ENCODE measurements around the gene CORO2A. TPM values are rescaled to one million over a fixed set of nuclear protein-coding genes. Genes with fewer than 3 reads are reported as not detected.
A peak's percentile ranks its signal among the peaks of the same experiment; 100 is the strongest.

The CORO2A gene
- total RNA-seq, 1 experiment from 2014 or later: 19.8 TPM

DNA sequence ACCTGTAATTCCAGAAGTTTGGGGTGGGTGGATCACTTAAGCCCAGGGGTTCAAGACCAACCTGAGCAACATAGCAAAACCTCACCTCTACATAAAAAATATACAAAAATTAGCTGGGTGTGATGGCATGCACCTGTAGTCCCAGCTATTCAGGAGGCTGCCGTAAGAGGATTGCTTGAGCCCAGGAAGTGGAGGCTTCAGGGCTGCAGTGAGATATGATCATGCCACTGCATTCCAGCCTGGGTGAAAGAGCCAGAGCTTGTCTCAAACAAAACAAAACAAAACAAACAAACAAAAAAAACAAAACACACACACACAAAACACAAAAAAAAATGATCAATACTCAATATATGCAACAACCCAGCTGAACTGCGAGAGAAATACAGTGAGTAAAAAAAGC, 44.0 kb downstream of the CORO2A start:
- H3K9me3 ChIP-seq (ENCODE audit: insufficient read depth, low read depth): no peaks in the 10 kb centered on the region
- peak overlapping the region; percentile 91 for H3K27ac ChIP-seq
- ChIA-PET CTCF (interaction anchor here (0.6 kb wide), 1 partner anchor 45 kb away, joined by 4 read pairs; no protein-coding TSS in a partner anchor), POLR2A (ENCODE audit: unreplicated experiment) (no interaction called here)
- H3K27me3 ChIP-seq (ENCODE audit: insufficient read depth, low read depth): no peaks in the 10 kb centered on the region
- H3K4me1 ChIP-seq (replicated peaks; ENCODE audit: insufficient read depth): peaks cover 62% of the 10 kb centered on the region
- H3F3A ChIP-seq (ENCODE audit: insufficient read depth, low read depth): peaks cover 31% of the 10 kb centered on the region
- H3K79me2 ChIP-seq (ENCODE audit: low read depth): no peaks in the 10 kb centered on the region
- peak; percentile 53 to 87 for DNase-seq
- intact Hi-C loops (cut with micrococcal nuclease; ENCODE audit: unreplicated experiment): no loop called here
- no peaks in the 10 kb centered on the region for H4K20me1 ChIP-seq (ENCODE audit: insufficient read depth)
- TF ChIP-seq EZH2 (IDR thresholded peaks at IDR 0.05; ENCODE audit: low read depth) (no peak), CTCF (conservative IDR thresholded peaks at IDR 0.05) (no peak)
- no peaks in the 10 kb centered on the region for H3K36me3 ChIP-seq (ENCODE audit: low read depth)
- no TSS peak for BruUV-seq (replicated peaks)
- no peak overlapping the region for H2AFZ ChIP-seq
- H3K9me2 ChIP-seq (ENCODE audit: insufficient read depth): no peaks in the 10 kb centered on the region
- H3K4me3 ChIP-seq: no peak overlapping the region
- peak overlapping the region; percentile 35 for H3K4me2 ChIP-seq

GRCh38 chr9:98147582-98147981, 44.9 kb downstream of the CORO2A start:
- H3K27ac ChIP-seq: peak overlapping the region; percentile 91
- H2AFZ ChIP-seq: no peak overlapping the region
- DNase-seq: no peak
- peaks cover 69% of the 10 kb centered on the region for H3K4me1 ChIP-seq (replicated peaks; ENCODE audit: insufficient read depth)
- CTCF ChIA-PET: no interaction called here
- POLR2A ChIA-PET (ENCODE audit: unreplicated experiment): no interaction called here
- TF ChIP-seq CTCF (conservative IDR thresholded peaks at IDR 0.05): no peak
- TF ChIP-seq EZH2 (IDR thresholded peaks at IDR 0.05; ENCODE audit: low read depth): no peak
- H3K4me3 ChIP-seq: no peak overlapping the region
- peak overlapping the region; percentile 52 for H3K4me2 ChIP-seq
- no peaks in the 10 kb centered on the region for H3K9me2 ChIP-seq (ENCODE audit: insufficient read depth)
- peaks cover 38% of the 10 kb centered on the region for H3F3A ChIP-seq (ENCODE audit: insufficient read depth, low read depth)
- intact Hi-C loops (cut with micrococcal nuclease; ENCODE audit: unreplicated experiment): loop anchor here (2.0 kb wide), 2 partner anchors 67 to 103 kb away; no protein-coding TSS in a partner anchor
- H3K79me2 ChIP-seq (ENCODE audit: low read depth): no peaks in the 10 kb centered on the region
- H4K20me1 ChIP-seq (ENCODE audit: insufficient read depth): no peaks in the 10 kb centered on the region
- H3K36me3 ChIP-seq (ENCODE audit: low read depth): no peaks in the 10 kb centered on the region
- H3K9me3 ChIP-seq (ENCODE audit: insufficient read depth, low read depth): no peaks in the 10 kb centered on the region
- H3K27me3 ChIP-seq (ENCODE audit: insufficient read depth, low read depth): no peaks in the 10 kb centered on the region
- no TSS peak for BruUV-seq (replicated peaks)

- Histone ChIP-seq H3K4me3 (no peak overlapping the region; the same call in 1 of the 2 replicates), H3K4me2 (peak overlapping the region; percentile 52), H3K79me2 (ENCODE audit: low read depth) (no peaks in the 10 kb centered on the region), H3K9me3 (ENCODE audit: insufficient read depth, low read depth) (no peaks in the 10 kb centered on the region), H3K27me3 (ENCODE audit: insufficient read depth, low read depth) (no peaks in the 10 kb centered on the region), H3K27ac (peak overlapping the region; percentile 91), H3K9me2 (ENCODE audit: insufficient read depth) (no peaks in the 10 kb centered on the region), H3K36me3 (ENCODE audit: low read depth) (no peaks in the 10 kb centered on the region), H3K4me1 (replicated peaks; ENCODE audit: insufficient read depth) (peaks cover 74% of the 10 kb centered on the region), H4K20me1 (ENCODE audit: insufficient read depth) (no peaks in the 10 kb centered on the region), H2AFZ (no peak overlapping the region), H3F3A (ENCODE audit: insufficient read depth, low read depth) (peaks cover 43% of the 10 kb centered on the region)
- peak; percentile 96 to 99 for DNase-seq
- intact Hi-C loops (cut with micrococcal nuclease; ENCODE audit: unreplicated experiment): loop anchor here (1.0 to 2.0 kb wide), 4 partner anchors 46 to 104 kb away; partner anchors contain the start of gene CORO2A
- ChIA-PET POLR2A (ENCODE audit: unreplicated experiment) (interaction anchor here (0.5 to 1.2 kb wide), 6 partner anchors 15 to 993 kb away, joined by 3 to 6 read pairs (median 4); partner anchors contain the start of gene CORO2A), CTCF (no interaction called here)
- BruUV-seq (replicated peaks): no TSS peak
- TF ChIP-seq EZH2 (IDR thresholded peaks at IDR 0.05; ENCODE audit: low read depth): no peak
- no peak for TF ChIP-seq CTCF (conservative IDR thresholded peaks at IDR 0.05)
Measured at GRCh38 chr9:98146101-98146991, 46.1 kb downstream of the CORO2A start.
